HG02884 (cell line): ENCODE results near the gene CALY.
A peak's percentile ranks its signal among the peaks of the same experiment; 100 is the strongest.
"Not testable (repeated sequence)": the region's sequence is repeated elsewhere in the genome, so short reads cannot be mapped to it uniquely, and the experiment has no call there.

Experiments used
- ATAC-seq: cut with Tn5 transposase; IDR thresholded peaks from one replicate; pipeline ENCODE4 v1.9.1; 2021; ENCODE audit warnings: mild to moderate bottlenecking, moderate library complexity; ENCODE audit not compliant: unreplicated experiment

The CALY gene

GRCh38 chr10:133336577-133337369, at the start of gene CALY:
Gene CALY (minus strand): TSS chr10:133336896. CDS start chr10:133328989, 7,907 bp downstream.
- no peak for ATAC-seq

GRCh38 chr10:133385214-133385613, 48.5 kb upstream of the CALY start:
- ATAC-seq = no peak

- no peak for ATAC-seq
Observed at GRCh38 chr10:133384071-133384470, 47.4 kb upstream of the CALY start.

- no peak for ATAC-seq
Observed at GRCh38 chr10:133383551-133383950, 46.9 kb upstream of the CALY start.

GRCh38 chr10:133381036-133381435, 44.3 kb upstream of the CALY start:
- no peak for ATAC-seq

- ATAC-seq = no peak
Observed at GRCh38 chr10:133379801-133380666, 43.3 kb upstream of the CALY start.

- peak; percentile 54 for ATAC-seq
Observed at GRCh38 chr10:133379152-133379800, 42.6 kb upstream of the CALY start, which contains the start of gene PAOX. Gene PAOX (plus strand): TSS chr10:133379262. CDS start chr10:133379317, 55 bp downstream.

GRCh38 chr10:133378251-133379096, 41.8 kb upstream of the CALY start:
- ATAC-seq = peak; percentile 34

GRCh38 chr10:133377818-133378250, 41.1 kb upstream of the CALY start:
- no peak for ATAC-seq

GRCh38 chr10:133377025-133377817, 40.5 kb upstream of the CALY start:
- no peak for ATAC-seq

- ATAC-seq = not testable (repeated sequence)
Observed at GRCh38 chr10:133376183-133376582, 39.5 kb upstream of the CALY start.

- ATAC-seq = no peak
Observed at GRCh38 chr10:133375357-133376115, 38.8 kb upstream of the CALY start.

- peak; percentile 85 for ATAC-seq
Observed at GRCh38 chr10:133373174-133374090, 36.7 kb upstream of the CALY start, which contains the start of gene ECHS1. Gene ECHS1 (minus strand): TSS chr10:133373354. CDS start chr10:133373333, 21 bp downstream.

GRCh38 chr10:133372507-133372906, 35.8 kb upstream of the CALY start:
- no peak for ATAC-seq

GRCh38 chr10:133370030-133370786, 33.5 kb upstream of the CALY start:
- no peak for ATAC-seq

GRCh38 chr10:133368153-133368552, 31.5 kb upstream of the CALY start:
- no peak for ATAC-seq

- ATAC-seq = not testable (repeated sequence)
Observed at GRCh38 chr10:133367461-133367860, 30.8 kb upstream of the CALY start.
